Caco-2 (cell line): ENCODE results near the gene EIF4G1. TPM values are rescaled to one million over a fixed set of nuclear protein-coding genes. Genes with fewer than 3 reads are reported as not detected.

Experiments used
- BruUV-seq: library from RNA; stranded (reverse); fragments of 400-500 nt; replicated peaks from 2 replicates; lab custom pipeline; 2021; lab: Mats Ljungman, UMichigan
- CTCF ChIA-PET: fragments of 300-600 bp; sonication (Branson Sonifier 250); formaldehyde crosslinking; loops from one replicate; lab custom pipeline; 2022; ENCODE audit warnings: antibody characterized with exemption; lab: Charles Lee
- POLR2A ChIA-PET: fragments of 300-600 bp; sonication (Branson Sonifier 250); formaldehyde crosslinking; loops from one replicate; lab custom pipeline; 2022; ENCODE audit warnings: antibody characterized with exemption; lab: Charles Lee
- DNase-seq, 2 experiments: peaks; one replicate each; pipeline versions ENCODE4 v3.0.0 to v3.0.0-alpha.2; 2020 to 2022
- H3K27me3 ChIP-seq: replicated peaks from 2 replicates; pipeline ENCODE4 v1.6.0; 2011; ENCODE audit warnings: low read length; ENCODE audit not compliant: control insufficient read depth, insufficient read depth
- H3K36me3 ChIP-seq: 2 replicates; pipeline ENCODE4 v1.5.1; 2011; ENCODE audit warnings: low read length; ENCODE audit not compliant: control insufficient read depth, insufficient read depth
- H3K4me1 ChIP-seq: fragments of 250-450 bp; sonication (Bioruptor Pico); 2 replicates; pipeline ENCODE4 v1.5.1; 2020; ENCODE audit warnings: mild to moderate bottlenecking
- H3K4me3 ChIP-seq: 2 replicates; pipeline ENCODE4 v1.5.1; 2011; ENCODE audit warnings: low read depth, mild to moderate bottlenecking, control low read depth, low read length
- H3K9me3 ChIP-seq: fragments of 250-450 bp; sonication (Bioruptor Pico); 2 replicates; pipeline ENCODE4 v1.5.1; 2020; ENCODE audit warnings: mild to moderate bottlenecking, moderate library complexity
- H3K27ac Mint-ChIP-seq: one replicate; pipeline ENCODE4 v1.8.0; 2022; ENCODE audit warnings: mixed read lengths; ENCODE audit not compliant: unreplicated experiment
- H3K27me3 Mint-ChIP-seq: one replicate; pipeline ENCODE4 v1.8.0; 2022; ENCODE audit warnings: mixed read lengths; ENCODE audit not compliant: insufficient read depth, unreplicated experiment
- H3K36me3 Mint-ChIP-seq: one replicate; pipeline ENCODE4 v1.8.0; 2022; ENCODE audit warnings: mild to moderate bottlenecking, mixed read lengths; ENCODE audit not compliant: insufficient read depth, unreplicated experiment
- H3K4me1 Mint-ChIP-seq: one replicate; pipeline ENCODE4 v1.8.0; 2022; ENCODE audit warnings: low read depth, mixed read lengths; ENCODE audit not compliant: unreplicated experiment
- H3K4me3 Mint-ChIP-seq: one replicate; pipeline ENCODE4 v1.8.0; 2022; ENCODE audit warnings: mild to moderate bottlenecking, moderate library complexity, mixed read lengths; ENCODE audit not compliant: unreplicated experiment
- H3K9me3 Mint-ChIP-seq: one replicate; pipeline ENCODE4 v1.8.0; 2022; ENCODE audit warnings: mixed read lengths; ENCODE audit not compliant: unreplicated experiment
- CTCF ChIP-seq, 2 experiments: fragments of 200-600 bp in 1 of 2; IDR thresholded peaks; 1 replicate in 1 of 2; 2 replicates in 1 of 2; pipeline versions ENCODE4 v1.5.1 to v1.8.0; 2011 to 2022; ENCODE audit warnings: antibody characterized with exemption in 1 of 2, control low read depth in 1 of 2, inconsistent platforms in 1 of 2, low read depth in 1 of 2, low read length in 1 of 2, mild to moderate bottlenecking in 1 of 2, moderate library complexity in 1 of 2; ENCODE audit not compliant: insufficient read depth in 1 of 2, severe bottlenecking in 1 of 2, unreplicated experiment in 1 of 2
- intact Hi-C: fragments of 100-400 bp; cut with micrococcal nuclease; formaldehyde crosslinking; loops from one replicate; pipeline ENCODE4 v1.10.0; 2022; ENCODE audit not compliant: unreplicated experiment
- total RNA-seq: library from RNA; stranded (reverse); gene quantifications from 2 replicates; pipeline ENCODE4 v1.2.3, GENCODE V29; 2022

The EIF4G1 gene
- total RNA-seq, 1 experiment from 2014 or later: 423 TPM

DNA sequence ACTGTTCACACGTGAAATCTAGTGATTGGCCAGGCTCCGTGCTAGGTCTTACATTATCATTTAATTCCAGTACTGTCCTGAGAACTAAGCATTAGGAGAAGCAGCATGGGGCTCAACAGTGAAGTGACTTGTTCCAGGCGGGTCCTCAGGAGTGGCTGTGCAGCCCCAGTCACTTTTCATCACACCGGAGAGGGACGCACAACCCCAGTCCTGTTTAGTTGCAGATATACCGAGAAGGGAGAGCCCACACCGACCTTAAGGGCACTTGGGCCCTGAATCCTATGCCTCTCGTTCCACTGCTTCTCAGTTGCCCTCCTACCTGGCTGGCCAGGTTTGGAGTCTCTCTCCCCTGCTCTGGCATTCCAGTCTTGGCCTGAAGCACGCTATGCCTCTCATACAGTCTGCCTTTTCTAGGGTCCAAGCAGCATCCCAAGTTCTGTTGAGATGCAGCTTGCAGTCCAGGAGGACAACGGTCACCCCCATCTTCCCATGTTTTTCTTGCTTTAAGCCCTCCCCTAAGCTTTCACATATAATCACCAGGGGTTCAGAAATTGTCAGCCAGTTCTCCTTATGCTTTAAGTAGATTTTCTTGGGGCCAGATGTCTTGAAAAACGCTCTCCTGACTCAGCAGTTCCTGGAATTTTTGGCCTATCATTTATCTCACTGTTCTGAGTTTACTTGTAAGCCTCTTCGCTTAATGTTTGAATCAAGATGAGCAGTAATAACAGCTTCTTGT is 33.1 kb downstream of the EIF4G1 start:
- Histone ChIP-seq H3K36me3 (no peaks in the 10 kb centered on the region), H3K9me3 (no peaks in the 10 kb centered on the region), H3K27me3 (no peaks in the 10 kb centered on the region), H3K4me1 (no peaks in the 10 kb centered on the region), H3K4me3 (no peak overlapping the region)
- intact Hi-C loops: no loop called here
- Mint-ChIP-seq H3K36me3 (peaks cover 32% of the 10 kb centered on the region), H3K27me3 (no peaks in the 10 kb centered on the region), H3K4me1 (peaks cover 8% of the 10 kb centered on the region), H3K4me3 (no peak overlapping the region), H3K9me3 (no peaks in the 10 kb centered on the region), H3K27ac (no peak overlapping the region)
- DNase-seq: no peak
- TF ChIP-seq CTCF (IDR thresholded peaks at IDR 0.05; ENCODE audit: insufficient read depth in 1 of 2, low read depth in 1 of 2, low read length in 1 of 2, severe bottlenecking in 1 of 2, unreplicated experiment in 1 of 2): no peak
- ChIA-PET CTCF (no interaction called here), POLR2A (no interaction called here)
- BruUV-seq: no TSS peak

DNA sequence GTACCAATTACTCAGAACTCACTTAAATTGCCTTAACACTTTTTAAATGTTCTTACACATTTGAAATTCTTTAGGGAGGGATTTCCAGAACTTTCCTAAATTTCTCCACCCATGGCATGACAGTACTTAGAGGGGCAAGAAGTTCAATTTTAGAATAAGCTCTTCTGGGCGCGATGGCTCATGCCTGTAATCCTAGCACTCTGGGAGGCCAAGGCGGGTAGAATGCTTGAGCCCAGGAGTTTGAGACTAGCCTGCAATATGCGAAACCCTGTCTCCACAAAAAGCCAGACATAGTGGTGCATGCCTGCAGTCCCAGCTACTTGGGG is 33.6 kb downstream of the EIF4G1 start:
- CTCF ChIA-PET: no interaction called here
- no peak for TF ChIP-seq CTCF (IDR thresholded peaks at IDR 0.05; ENCODE audit: insufficient read depth in 1 of 2, low read depth in 1 of 2, low read length in 1 of 2, severe bottlenecking in 1 of 2, unreplicated experiment in 1 of 2)

DNA sequence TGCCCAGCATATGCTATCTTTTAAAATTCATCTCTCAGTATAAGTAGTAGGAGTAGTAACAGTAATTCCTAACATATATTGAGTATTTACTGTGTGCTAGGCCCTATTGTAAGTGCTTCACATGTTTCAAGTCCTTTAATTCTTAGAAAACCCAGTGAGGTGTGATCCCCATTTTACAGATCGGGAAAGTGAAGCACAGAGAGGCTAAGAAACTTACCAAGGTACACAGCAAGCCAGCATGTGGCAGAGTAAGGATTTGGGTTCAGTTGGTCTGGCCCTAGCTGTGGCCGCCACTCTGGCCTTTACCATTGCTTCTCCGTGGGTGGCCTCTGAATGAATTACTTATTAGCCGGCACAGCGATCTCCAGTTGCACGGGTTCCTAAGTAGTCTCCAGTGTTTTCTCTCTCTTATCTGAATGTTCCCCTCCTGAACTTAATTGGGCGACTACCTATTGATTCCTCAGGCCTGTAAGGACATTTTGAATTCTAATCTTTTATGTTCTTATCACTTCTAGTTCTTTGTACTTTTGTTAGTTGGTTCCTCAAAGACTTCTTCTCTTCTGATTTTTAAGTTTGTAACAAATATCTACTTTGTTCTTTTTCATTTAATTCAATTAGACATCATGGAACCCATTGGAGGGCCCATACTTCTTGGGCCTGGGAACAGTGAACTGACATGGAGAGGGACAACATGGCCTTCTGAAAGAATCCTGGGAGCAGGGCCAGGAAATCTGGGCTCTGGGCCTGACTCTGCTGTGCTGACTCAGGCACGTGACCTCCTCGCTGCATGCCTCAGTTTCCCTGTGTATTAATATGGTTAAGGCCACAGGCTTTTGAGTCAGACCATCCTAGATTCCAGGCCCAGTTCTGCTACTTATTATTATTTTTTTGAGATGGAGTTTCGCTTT is 35.4 kb downstream of the EIF4G1 start:
- Mint-ChIP-seq H3K4me3 (no peak overlapping the region), H3K4me1 (peaks cover 8% of the 10 kb centered on the region), H3K27ac (no peak overlapping the region), H3K27me3 (no peaks in the 10 kb centered on the region), H3K36me3 (peaks cover 35% of the 10 kb centered on the region), H3K9me3 (no peaks in the 10 kb centered on the region)
- Histone ChIP-seq H3K4me1 (no peaks in the 10 kb centered on the region), H3K9me3 (no peaks in the 10 kb centered on the region), H3K4me3 (no peak overlapping the region), H3K36me3 (no peaks in the 10 kb centered on the region), H3K27me3 (no peaks in the 10 kb centered on the region)
- DNase-seq: no peak
- intact Hi-C loops: no loop called here
- CTCF ChIA-PET: no interaction called here
- POLR2A ChIA-PET: interaction anchor here (1.4 kb wide), 1 partner anchor 13 kb away, joined by 7 read pairs; no protein-coding TSS in a partner anchor
- no peak for TF ChIP-seq CTCF (IDR thresholded peaks at IDR 0.05; ENCODE audit: insufficient read depth in 1 of 2, low read depth in 1 of 2, low read length in 1 of 2, severe bottlenecking in 1 of 2, unreplicated experiment in 1 of 2)
- BruUV-seq: no TSS peak

More for the DNA sequence above, 33.6 kb downstream of the EIF4G1 start:
- Histone ChIP-seq H3K4me1 (no peaks in the 10 kb centered on the region), H3K36me3 (no peaks in the 10 kb centered on the region), H3K9me3 (no peaks in the 10 kb centered on the region), H3K4me3 (no peak overlapping the region), H3K27me3 (no peaks in the 10 kb centered on the region)
- Mint-ChIP-seq H3K4me3 (no peak overlapping the region), H3K27me3 (no peaks in the 10 kb centered on the region), H3K4me1 (peaks cover 8% of the 10 kb centered on the region), H3K36me3 (peaks cover 35% of the 10 kb centered on the region), H3K9me3 (no peaks in the 10 kb centered on the region), H3K27ac (no peak overlapping the region)
- POLR2A ChIA-PET: no interaction called here
- BruUV-seq: no TSS peak
- DNase-seq: no peak
- intact Hi-C loops: no loop called here
